Gastroesophageal sphincter (tissue), 3 donors: Measurements from ENCODE around the gene EVPLL.
"Not testable (repeated sequence)": the region's sequence is repeated elsewhere in the genome, so short reads cannot be mapped to it uniquely, and the experiment has no call there.

Experiments
- CTCF ChIP-seq, 4 experiments: fragments of 200-600 bp in 2 of 4; fragments of 450-650 bp in 2 of 4; sonication (generic) in 1 of 4; IDR thresholded peaks; one replicate each; pipeline ENCODE4 v1.5.1; 2017 to 2019; ENCODE audit warnings: antibody characterized with exemption in 4 of 4, mild to moderate bottlenecking in 2 of 4, moderate library complexity in 2 of 4
- EP300 ChIP-seq: sonication (generic); formaldehyde crosslinking; IDR thresholded peaks from one replicate; pipeline ENCODE4 v1.6.1; 2017; ENCODE audit warnings: antibody characterized with exemption, mild to moderate bottlenecking
- POLR2A ChIP-seq, 2 donors: fragments of 450-650 bp; IDR thresholded peaks; one replicate each; pipeline ENCODE4 v1.6.1; 2017; ENCODE audit warnings: antibody characterized with exemption in 2 of 2, mild to moderate bottlenecking in 2 of 2, moderate library complexity in 1 of 2
- POLR2AphosphoS5 ChIP-seq: sonication (generic); formaldehyde crosslinking; IDR thresholded peaks from one replicate; pipeline ENCODE4 v1.6.1; 2017; ENCODE audit warnings: antibody characterized with exemption

- TF ChIP-seq CTCF (IDR thresholded peaks at IDR 0.05); POLR2AphosphoS5; POLR2A (IDR thresholded peaks at IDR 0.05); EP300: not testable (repeated sequence)
Observed at GRCh38 chr17:18384271-18384670, 6.7 kb downstream of the EVPLL start.
